ENCODE data around the gene DIAPH2. TPM values are rescaled to one million over a fixed set of nuclear protein-coding genes. Genes with fewer than 3 reads are reported as not detected.
A peak's percentile ranks its signal among the peaks of the same experiment; 100 is the strongest.

Gene DIAPH2
- total RNA-seq (ENCODE audit: low replicate concordance), result 17.7 and 18.9 TPM in 2 replicates
- long read RNA-seq, partial matches to known transcripts, result 6 of 9 reads
- long read RNA-seq, other reads (novel, unspliced or antisense), result 3 of 9 reads

GRCh38 chrX:96684339-96685209, at the start of gene DIAPH2:
Gene DIAPH2, plus strand, starts transcription at chrX:96684842.
- Mint-ChIP-seq H3K36me3 (peaks cover 4% of the 10 kb centered on the region), H3K4me1 (ENCODE audit: unreplicated experiment) (peaks cover 3% of the 10 kb centered on the region), H3K27me3 (no peaks in the 10 kb centered on the region), H3K27ac (peak within 1 kb of the TSS; percentile 88), H3K4me3 (peak within 1 kb of the TSS; percentile 98), H3K9me3 (no peaks in the 10 kb centered on the region)
- DNase-seq (ENCODE audit: extremely low spot score, unreplicated experiment), result peak; percentile 88
- peak; percentile 52 for TF ChIP-seq CTCF (conservative IDR thresholded peaks at IDR 0.05)

- H3K27me3 Mint-ChIP-seq, result no peaks in the 10 kb centered on the region
- no peak for TF ChIP-seq CTCF (conservative IDR thresholded peaks at IDR 0.05)
- no peak for DNase-seq (ENCODE audit: extremely low spot score, unreplicated experiment)
- H3K9me3 Mint-ChIP-seq, result no peaks in the 10 kb centered on the region
- no peaks in the 10 kb centered on the region for H3K4me1 Mint-ChIP-seq (ENCODE audit: unreplicated experiment)
- H3K36me3 Mint-ChIP-seq, result no peaks in the 10 kb centered on the region
- no peak overlapping the region for H3K4me3 Mint-ChIP-seq
- no peak overlapping the region for H3K27ac Mint-ChIP-seq
Observed at GRCh38 chrX:96650023-96650422, 34.6 kb upstream of the DIAPH2 start.

- Mint-ChIP-seq H3K27ac (no peak overlapping the region), H3K4me1 (ENCODE audit: unreplicated experiment) (no peaks in the 10 kb centered on the region), H3K4me3 (no peak overlapping the region), H3K27me3 (no peaks in the 10 kb centered on the region), H3K36me3 (no peaks in the 10 kb centered on the region), H3K9me3 (no peaks in the 10 kb centered on the region)
- DNase-seq (ENCODE audit: extremely low spot score, unreplicated experiment), result no peak
- no peak for TF ChIP-seq CTCF (conservative IDR thresholded peaks at IDR 0.05)
Observed at GRCh38 chrX:96655947-96656623, 28.6 kb upstream of the DIAPH2 start.

GRCh38 chrX:96682516-96682915, 2.1 kb upstream of the DIAPH2 start:
- H3K36me3 Mint-ChIP-seq, result peaks cover 4% of the 10 kb centered on the region
- no peaks in the 10 kb centered on the region for H3K9me3 Mint-ChIP-seq
- H3K4me1 Mint-ChIP-seq (ENCODE audit: unreplicated experiment), result no peaks in the 10 kb centered on the region
- H3K27ac Mint-ChIP-seq, result no peak overlapping the region
- DNase-seq (ENCODE audit: extremely low spot score, unreplicated experiment), result no peak
- H3K4me3 Mint-ChIP-seq, result peak overlapping the region; percentile 15
- TF ChIP-seq CTCF (conservative IDR thresholded peaks at IDR 0.05), result no peak
- H3K27me3 Mint-ChIP-seq, result no peaks in the 10 kb centered on the region

- Mint-ChIP-seq H3K4me3 (peak overlapping the region; percentile 98), H3K27ac (peak overlapping the region; percentile 88), H3K27me3 (no peaks in the 10 kb centered on the region), H3K9me3 (no peaks in the 10 kb centered on the region), H3K36me3 (peaks cover 4% of the 10 kb centered on the region), H3K4me1 (ENCODE audit: unreplicated experiment) (no peaks in the 10 kb centered on the region)
- no peak for DNase-seq (ENCODE audit: extremely low spot score, unreplicated experiment)
- no peak for TF ChIP-seq CTCF (conservative IDR thresholded peaks at IDR 0.05)
Observed at GRCh38 chrX:96683997-96684338, 674 bp upstream of the DIAPH2 start.

Measured in type B pancreatic cell (in vitro differentiated cells).